GM12801 (cell line): ENCODE measurements around the gene COBL.

ENCODE experiments used
- TF ChIP-seq, protein P1 (sequence below): IDR thresholded peaks from one replicate; pipeline ENCODE4 v1.5.1; 2011; ENCODE audit warnings: control low read depth; ENCODE audit not compliant: insufficient read length; ENCODE audit errors: extremely low read depth

The COBL gene

DNA sequence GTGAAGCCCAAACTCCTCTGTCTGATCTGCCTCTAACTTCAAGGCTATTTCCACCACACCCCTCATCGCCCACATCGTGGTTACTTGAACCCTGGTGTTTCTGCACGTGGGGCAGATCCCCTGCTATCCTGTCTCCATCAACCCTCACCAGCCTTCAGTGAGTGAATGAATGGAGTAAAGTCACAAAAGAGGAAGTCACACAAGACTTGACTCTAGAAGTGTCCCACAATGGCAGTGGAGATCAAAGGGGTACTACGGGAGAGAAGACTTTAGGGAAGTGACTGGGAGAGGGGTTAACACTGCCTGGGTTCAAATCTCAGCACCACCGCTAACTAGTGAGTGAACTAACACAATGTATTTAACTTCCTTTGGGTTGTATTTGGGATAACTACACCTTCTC is 85.9 kb downstream of the COBL start:
- TF ChIP-seq, protein P1, sequence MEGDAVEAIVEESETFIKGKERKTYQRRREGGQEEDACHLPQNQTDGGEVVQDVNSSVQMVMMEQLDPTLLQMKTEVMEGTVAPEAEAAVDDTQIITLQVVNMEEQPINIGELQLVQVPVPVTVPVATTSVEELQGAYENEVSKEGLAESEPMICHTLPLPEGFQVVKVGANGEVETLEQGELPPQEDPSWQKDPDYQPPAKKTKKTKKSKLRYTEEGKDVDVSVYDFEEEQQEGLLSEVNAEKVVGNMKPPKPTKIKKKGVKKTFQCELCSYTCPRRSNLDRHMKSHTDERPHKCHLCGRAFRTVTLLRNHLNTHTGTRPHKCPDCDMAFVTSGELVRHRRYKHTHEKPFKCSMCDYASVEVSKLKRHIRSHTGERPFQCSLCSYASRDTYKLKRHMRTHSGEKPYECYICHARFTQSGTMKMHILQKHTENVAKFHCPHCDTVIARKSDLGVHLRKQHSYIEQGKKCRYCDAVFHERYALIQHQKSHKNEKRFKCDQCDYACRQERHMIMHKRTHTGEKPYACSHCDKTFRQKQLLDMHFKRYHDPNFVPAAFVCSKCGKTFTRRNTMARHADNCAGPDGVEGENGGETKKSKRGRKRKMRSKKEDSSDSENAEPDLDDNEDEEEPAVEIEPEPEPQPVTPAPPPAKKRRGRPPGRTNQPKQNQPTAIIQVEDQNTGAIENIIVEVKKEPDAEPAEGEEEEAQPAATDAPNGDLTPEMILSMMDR, result no peak

DNA sequence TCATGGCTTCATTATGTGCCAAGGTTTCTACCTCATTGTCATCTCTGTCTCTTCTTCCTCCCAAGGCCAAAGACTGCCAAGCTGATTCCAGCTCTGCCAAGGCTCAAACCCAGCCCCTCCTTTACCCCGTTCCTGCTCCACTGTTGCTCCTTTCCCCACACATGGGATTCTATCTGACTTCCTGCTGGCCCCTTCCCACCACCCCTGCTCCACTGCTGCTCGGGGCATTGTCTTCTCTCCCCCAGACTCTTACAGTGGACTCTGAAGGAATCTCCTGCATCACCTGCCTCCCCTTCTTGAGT is 86.3 kb downstream of the COBL start:
- TF ChIP-seq, protein P1, result no peak

DNA sequence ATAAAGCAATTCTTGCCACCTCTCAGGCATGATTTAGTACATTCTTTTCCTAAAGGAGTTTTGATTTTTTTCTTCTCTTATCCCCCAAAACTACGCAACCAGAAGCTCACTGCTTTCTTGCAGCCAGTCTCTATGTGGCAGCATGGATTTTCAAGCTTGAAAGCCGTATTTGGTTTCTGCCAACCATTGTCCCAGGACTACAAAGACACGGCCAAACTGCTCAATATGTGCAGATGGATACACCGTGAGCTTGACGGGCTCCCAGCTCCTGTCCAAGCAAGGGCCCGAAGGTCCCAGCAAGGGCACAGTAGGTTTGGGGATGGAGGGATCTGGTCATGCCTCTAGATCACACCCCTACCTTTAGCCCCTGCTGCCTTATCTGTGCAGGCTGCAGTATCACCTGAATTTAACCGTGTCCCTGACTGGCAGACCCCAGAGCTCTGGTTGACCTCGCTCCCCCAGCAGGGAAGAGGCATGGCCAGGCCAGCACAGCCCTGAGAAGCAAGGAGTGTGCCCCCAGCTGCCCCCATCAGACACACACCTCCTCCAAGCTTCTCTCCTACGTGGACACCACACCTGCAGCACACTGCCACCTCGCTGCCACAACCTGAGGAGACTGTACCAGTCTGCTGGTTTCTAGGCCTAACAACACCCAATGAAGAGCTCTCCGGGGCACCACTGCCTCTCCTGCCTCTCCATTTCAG is 86.8 kb downstream of the COBL start:
- TF ChIP-seq, protein P1, result no peak

DNA sequence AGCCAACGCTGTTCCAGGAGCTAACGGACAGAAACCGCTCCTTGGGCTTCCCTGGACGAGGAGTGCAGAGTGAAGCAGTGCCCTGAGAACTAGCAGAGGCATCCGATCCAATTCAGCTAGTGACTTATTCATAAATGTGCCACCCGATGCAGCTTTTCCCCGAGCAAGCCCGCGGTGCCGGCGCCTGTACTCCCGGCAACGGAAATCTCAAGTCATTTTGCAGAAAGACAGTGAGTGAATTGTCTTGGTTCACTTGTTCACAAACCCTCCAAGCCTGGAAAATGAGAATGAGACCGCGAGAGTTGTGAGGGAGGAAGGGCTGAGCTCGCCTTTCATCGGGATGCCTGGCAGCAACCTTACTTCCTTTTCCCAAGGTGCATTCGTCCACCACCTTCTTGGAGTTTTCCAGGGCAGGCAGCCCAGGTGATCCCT is 87.5 kb downstream of the COBL start:
- TF ChIP-seq, protein P1, result no peak

DNA sequence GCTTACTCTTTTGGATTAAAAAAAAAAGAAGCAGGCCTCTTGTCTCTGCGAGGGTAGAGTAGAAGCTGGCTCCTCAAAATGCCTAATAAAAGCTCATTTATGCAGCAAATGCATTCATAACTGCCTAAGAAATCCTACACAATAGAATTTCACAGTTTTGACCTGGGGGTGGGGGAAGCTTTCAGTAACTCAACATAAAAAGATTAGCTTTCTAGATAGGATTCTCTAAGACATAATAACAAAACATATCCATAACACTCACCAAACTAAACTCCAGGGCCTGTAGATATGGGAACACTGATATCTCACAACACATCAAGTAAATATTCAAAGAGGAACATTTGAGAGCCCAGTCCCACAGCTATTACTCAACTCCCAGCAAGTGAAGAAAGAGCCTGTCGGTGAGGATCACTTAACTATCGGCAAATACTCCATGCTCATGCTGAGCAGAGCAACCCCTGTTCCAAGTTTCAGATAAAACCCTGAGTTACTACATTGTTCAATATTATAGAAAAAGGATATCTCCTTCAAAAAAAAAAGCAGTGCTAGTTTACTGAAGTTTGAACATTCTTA is 88.1 kb downstream of the COBL start:
- TF ChIP-seq, protein P1, result no peak

DNA sequence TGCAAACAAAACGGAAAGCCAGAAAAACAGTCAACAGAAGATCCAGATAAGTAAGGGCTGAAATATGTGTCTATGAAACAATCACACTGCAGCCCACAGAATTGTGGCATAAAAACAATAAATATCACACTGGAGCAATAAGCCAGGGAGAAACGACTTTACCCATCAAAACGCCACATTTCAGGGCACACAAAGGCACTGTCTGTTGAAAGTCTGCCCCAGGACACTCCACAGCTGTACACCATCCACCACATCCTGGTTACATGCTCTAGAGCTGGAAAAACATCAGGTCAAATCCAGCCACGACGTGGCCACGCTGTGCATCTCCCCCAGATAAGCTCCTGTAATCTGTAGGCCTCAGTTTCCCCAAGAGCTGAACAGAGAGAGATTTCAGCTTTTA is 88.7 kb downstream of the COBL start:
- TF ChIP-seq, protein P1, result no peak

DNA sequence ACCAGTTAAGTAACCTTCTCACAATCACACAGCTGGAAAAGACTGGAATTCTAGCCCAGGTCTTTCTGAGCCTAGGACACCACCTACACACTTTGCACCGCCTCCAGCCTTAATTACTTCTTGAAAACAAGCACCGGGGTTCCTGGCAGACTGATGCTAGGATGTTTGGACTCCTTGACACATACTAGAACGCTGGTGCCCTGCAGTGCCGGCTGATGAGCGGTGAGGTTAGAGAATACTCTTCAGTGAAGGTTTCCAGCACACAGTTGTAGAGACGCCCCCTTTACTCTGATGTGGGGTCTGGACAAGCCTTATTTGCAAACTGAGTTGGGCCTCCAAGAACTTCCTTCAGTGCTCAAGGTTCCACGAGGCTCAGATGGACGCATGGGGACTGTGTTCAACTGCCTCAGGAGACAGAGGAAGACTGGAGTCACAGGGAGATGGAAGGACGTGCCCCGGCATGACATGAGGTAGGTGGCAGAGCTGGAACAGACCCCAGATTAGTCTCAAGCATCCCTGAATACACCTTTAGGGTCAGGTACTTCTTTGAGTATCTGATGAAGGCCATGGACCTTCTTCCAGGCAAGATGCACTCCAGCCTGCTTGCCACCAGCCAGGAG is 89.6 kb downstream of the COBL start:
- TF ChIP-seq, protein P1, result no peak
